Naive thymus-derived CD4-positive, alpha-beta T cell (primary cell): ENCODE results near the gene PCMTD2. TPM values are rescaled to one million over a fixed set of nuclear protein-coding genes. Genes with fewer than 3 reads are reported as not detected.
"Not testable (repeated sequence)": the region's sequence is repeated elsewhere in the genome, so short reads cannot be mapped to it uniquely, and the experiment has no call there.

Source experiments
- ATAC-seq: fragments of 150-1000 bp; cut with Tn5 transposase; 2 replicates; pipeline ENCODE4 v1.10.0; 2021; ENCODE audit warnings: mild to moderate bottlenecking, moderate library complexity
- CTCF ChIA-PET: fragments of 350-600 bp; sonication (Branson Sonifier 250); formaldehyde crosslinking; loops from one replicate; lab custom pipeline; 2021; ENCODE audit warnings: antibody characterized with exemption; lab: Charles Lee
- POLR2A ChIA-PET: fragments of 350-600 bp; sonication (Branson Sonifier 250); formaldehyde crosslinking; loops from one replicate; lab custom pipeline; 2021; ENCODE audit warnings: antibody characterized with exemption, inconsistent platforms; lab: Charles Lee
- DNase-seq, 9 donors: peaks; one replicate each; pipeline versions ENCODE4 v3.0.0 to v3.0.0-alpha.2; 2020 to 2022; ENCODE audit warnings: mixed read lengths in 1 of 9
- H3K27ac ChIP-seq: one replicate; pipeline ENCODE4 v1.7.0; 2013; ENCODE audit warnings: mild to moderate bottlenecking, low read depth, low read length, moderate library complexity
- H3K27me3 ChIP-seq, 2 donors: one replicate each; pipeline ENCODE4 v1.7.0; 2013; ENCODE audit warnings: low read length in 2 of 2, mild to moderate bottlenecking in 2 of 2, moderate library complexity in 2 of 2; ENCODE audit not compliant: control insufficient read depth in 2 of 2, insufficient read depth in 2 of 2
- H3K36me3 ChIP-seq, 3 experiments: 1 replicate in 2 of 3; 2 replicates in 1 of 3; pipeline ENCODE4 v1.7.0; 2013; ENCODE audit warnings: low read length in 3 of 3, mild to moderate bottlenecking in 3 of 3, moderate library complexity in 1 of 3; ENCODE audit not compliant: insufficient read depth in 3 of 3, control insufficient read depth in 2 of 3
- H3K4me1 ChIP-seq, 2 donors: one replicate each; pipeline ENCODE4 v1.7.0; 2013; ENCODE audit warnings: low read length in 2 of 2, mild to moderate bottlenecking in 2 of 2, moderate library complexity in 1 of 2; ENCODE audit not compliant: control insufficient read depth in 2 of 2, insufficient read depth in 2 of 2
- H3K4me3 ChIP-seq: 2 replicates; pipeline ENCODE4 v1.7.0; 2013; ENCODE audit warnings: mild to moderate bottlenecking, low read length
- H3K9me3 ChIP-seq, 3 experiments: 1 replicate in 2 of 3; 2 replicates in 1 of 3; pipeline ENCODE4 v1.7.0; 2013; ENCODE audit warnings: low read length in 3 of 3; ENCODE audit not compliant: control insufficient read depth in 2 of 3
- H3K27ac Mint-ChIP-seq, 9 donors: one replicate each; pipeline ENCODE4 v1.8.0; 2020 to 2022; ENCODE audit warnings: mixed read lengths in 9 of 9, mild to moderate bottlenecking in 8 of 9, moderate library complexity in 5 of 9, inconsistent platforms in 2 of 9
- H3K27me3 Mint-ChIP-seq, 5 donors: one replicate each; pipeline ENCODE4 v1.8.0; 2021 to 2022; ENCODE audit warnings: mixed read lengths in 5 of 5, mild to moderate bottlenecking in 1 of 5
- H3K36me3 Mint-ChIP-seq, 5 donors: one replicate each; pipeline ENCODE4 v1.8.0; 2020 to 2022; ENCODE audit warnings: mixed read lengths in 5 of 5, mild to moderate bottlenecking in 3 of 5, inconsistent platforms in 1 of 5
- H3K4me1 Mint-ChIP-seq, 7 donors: one replicate each; pipeline ENCODE4 v1.8.0; 2020 to 2022; ENCODE audit warnings: mixed read lengths in 7 of 7, mild to moderate bottlenecking in 3 of 7, inconsistent platforms in 1 of 7
- H3K4me3 Mint-ChIP-seq, 10 donors: one replicate each; pipeline ENCODE4 v1.8.0; 2020 to 2022; ENCODE audit warnings: mild to moderate bottlenecking in 10 of 10, mixed read lengths in 10 of 10, moderate library complexity in 6 of 10, inconsistent platforms in 2 of 10
- H3K9me3 Mint-ChIP-seq, 11 donors: one replicate each; pipeline ENCODE4 v1.8.0; 2020 to 2022; ENCODE audit warnings: mixed read lengths in 11 of 11, mild to moderate bottlenecking in 4 of 11, inconsistent platforms in 1 of 11, moderate library complexity in 1 of 11
- intact Hi-C, 2 donors: fragments of 100-400 bp; cut with micrococcal nuclease; formaldehyde crosslinking; loops; one replicate each; pipeline ENCODE4 v1.15.1; 2023
- polyA plus RNA-seq, 2 donors: library from polyadenylated mRNA; unstranded; fragments of 300-500 nt; fragmentation: Illumina TruSeq; gene quantifications; one replicate each; pipeline ENCODE4 v1.2.3, GENCODE V29; 2021
- total RNA-seq, 6 experiments: library from RNA in 5 of 6; stranded (reverse) in 5 of 6; gene quantifications; 1 replicate in 5 of 6; 2 replicates in 1 of 6; pipeline ENCODE4 v1.2.3 and lab custom pipeline; 2021 to 2026

PCMTD2 gene
- total and polyA plus RNA-seq, 7 experiments from 2014 or later, result 60.5 to 229 (median 102) TPM

DNA sequence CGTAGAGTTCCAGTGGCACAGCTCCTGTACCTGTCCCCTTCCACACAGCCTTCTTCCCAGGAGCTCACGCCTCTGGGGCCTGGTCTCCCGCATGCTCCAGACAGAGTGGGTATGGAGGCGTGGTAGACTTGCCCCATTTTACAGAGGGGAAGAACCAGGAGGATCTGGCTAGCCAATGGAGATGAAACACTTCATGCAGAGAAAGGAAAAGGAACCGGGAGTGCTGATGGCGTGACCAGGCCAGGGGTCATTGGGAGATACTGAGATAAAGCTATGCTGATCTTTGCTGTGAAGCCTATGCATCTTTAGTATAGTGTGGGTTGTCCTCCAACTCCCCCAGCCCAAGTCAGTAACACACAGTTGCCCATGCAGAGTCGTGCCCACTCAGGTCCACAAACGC, 62.5 kb downstream of the PCMTD2 start:
- H3K27me3 ChIP-seq, DNase-seq, H3K36me3 Mint-ChIP-seq, ATAC-seq, H3K27ac Mint-ChIP-seq, CTCF ChIA-PET, H3K4me3 Mint-ChIP-seq, H3K36me3 ChIP-seq, intact Hi-C loops, H3K27ac ChIP-seq, H3K9me3 Mint-ChIP-seq, H3K9me3 ChIP-seq, H3K4me1 Mint-ChIP-seq, H3K4me1 ChIP-seq, POLR2A ChIA-PET, H3K4me3 ChIP-seq: not testable (repeated sequence)
- H3K27me3 Mint-ChIP-seq, result peaks cover 14 to 32% (median 27%) of the 10 kb centered on the region in 5 donors

DNA sequence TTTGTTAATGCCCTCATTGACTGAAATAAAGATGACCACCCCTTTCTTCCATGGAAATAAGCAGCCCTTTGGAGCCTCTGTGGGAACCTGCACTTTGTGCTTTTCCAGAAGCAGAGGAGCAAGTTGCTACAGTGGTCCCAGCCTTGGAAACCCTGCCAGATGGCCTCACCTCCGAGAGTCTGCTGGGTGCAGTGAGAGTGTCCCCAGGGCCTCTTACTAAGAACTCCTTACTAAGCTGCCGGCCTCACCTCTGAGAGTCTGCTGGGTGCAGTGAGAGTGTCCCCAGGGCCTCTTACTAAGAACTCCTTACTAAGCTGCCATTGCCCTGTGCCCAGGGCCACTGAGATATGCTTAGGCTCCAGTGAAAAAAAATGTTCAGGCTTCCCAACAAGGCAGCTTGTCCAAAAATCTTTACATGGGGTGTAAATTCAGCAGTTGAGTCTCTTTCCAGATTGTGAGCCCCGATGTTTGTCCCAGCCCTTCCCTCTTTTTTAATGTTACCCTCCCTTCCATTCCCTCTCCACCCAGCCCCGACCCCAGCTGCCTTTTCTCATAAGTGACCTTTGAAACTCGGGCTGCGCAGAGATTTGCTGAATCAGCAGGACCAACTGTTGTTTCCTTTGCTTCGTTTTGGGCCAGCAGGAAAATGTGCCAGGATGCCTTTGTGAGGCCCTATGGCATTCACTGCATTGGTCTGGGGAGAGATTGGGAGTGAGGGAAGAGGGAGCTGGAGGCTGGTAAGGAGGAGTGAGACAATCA, 66.7 kb downstream of the PCMTD2 start:
- H3K9me3 ChIP-seq, H3K36me3 Mint-ChIP-seq, H3K27ac Mint-ChIP-seq, H3K9me3 Mint-ChIP-seq, ATAC-seq, H3K27me3 ChIP-seq, H3K4me3 ChIP-seq, H3K36me3 ChIP-seq, intact Hi-C loops, CTCF ChIA-PET, POLR2A ChIA-PET, H3K4me1 Mint-ChIP-seq, H3K4me3 Mint-ChIP-seq, H3K4me1 ChIP-seq, DNase-seq, H3K27ac ChIP-seq: not testable (repeated sequence)
- H3K27me3 Mint-ChIP-seq, result peaks cover 9 to 50% (median 24%) of the 10 kb centered on the region in 5 donors

Other genes with a start within 250 kb of the PCMTD2 start
- gene C20orf204, start 219.6 kb upstream of the PCMTD2 start, total RNA-seq, result 10 to 100 TPM in 3 of 5 experiments, 1 to 10 TPM in 2; 4.7 to 24.6 (median 12.5) TPM
- gene C20orf204, start 219.6 kb upstream of the PCMTD2 start, polyA plus RNA-seq, result under 1 TPM in 1 of 2 donors, not detected in 1; 0.39 TPM
- 1 to 10 TPM in 1 of 5 experiments, under 1 TPM in 1, not detected in 3; 0.20 to 1.7 TPM for gene SOX18, start 206.1 kb upstream of the PCMTD2 start, total RNA-seq
- not detected for gene SOX18, start 206.1 kb upstream of the PCMTD2 start, polyA plus RNA-seq
- 10 to 100 TPM; 35.5 to 73.2 (median 47.3) TPM for gene TCEA2, start 192.6 kb upstream of the PCMTD2 start, total RNA-seq
- 10 to 100 TPM; 22.2 to 33.2 TPM for gene TCEA2, start 192.6 kb upstream of the PCMTD2 start, polyA plus RNA-seq
- gene RGS19, start 176.2 kb upstream of the PCMTD2 start, total RNA-seq, result 10 to 100 TPM; 21.8 to 93.4 (median 23.6) TPM
- 10 to 100 TPM; 55.2 to 66.8 TPM for gene RGS19, start 176.2 kb upstream of the PCMTD2 start, polyA plus RNA-seq
- 1 to 10 TPM in 3 of 5 experiments, under 1 TPM in 2; 0.75 to 6.1 (median 1.1) TPM for gene OPRL1, start 175.7 kb upstream of the PCMTD2 start, total RNA-seq
- 1 to 10 TPM in 1 of 2 donors, under 1 TPM in 1; 0.18 to 1.3 TPM for gene OPRL1, start 175.7 kb upstream of the PCMTD2 start, polyA plus RNA-seq
- gene LKAAEAR1, start 171.3 kb upstream of the PCMTD2 start, total RNA-seq, result under 1 TPM in 2 of 5 experiments, not detected in 3; 0.48 to 0.71 TPM
- gene LKAAEAR1, start 171.3 kb upstream of the PCMTD2 start, polyA plus RNA-seq, result under 1 TPM; 0.47 to 0.75 TPM
- gene NPBWR2, start 148.2 kb upstream of the PCMTD2 start, total RNA-seq, result not detected
- not detected for gene NPBWR2, start 148.2 kb upstream of the PCMTD2 start, polyA plus RNA-seq
- not detected for gene MYT1, start 91.3 kb upstream of the PCMTD2 start, total RNA-seq
- gene MYT1, start 91.3 kb upstream of the PCMTD2 start, polyA plus RNA-seq, result not detected